Retinal pigment epithelial cell (primary cell): Measurements from ENCODE around the gene SPACA1.

Experiments used
- DNase-seq: peaks from one replicate; pipeline ENCODE4 v3.0.0-alpha.2; 2010; ENCODE audit warnings: low read depth
- H3K4me3 ChIP-seq: 2 replicates; pipeline ENCODE4 v1.5.1; 2011; ENCODE audit warnings: mild to moderate bottlenecking, low read length, control low read depth, moderate library complexity
- CTCF ChIP-seq: conservative IDR thresholded peaks from 2 replicates; pipeline ENCODE4 v1.5.1; 2011; ENCODE audit warnings: low read depth, low read length, control low read depth, inconsistent platforms

Gene SPACA1

GRCh38 chr6:88048578-88048977, 937 bp downstream of the SPACA1 start:
- no peak for DNase-seq
- TF ChIP-seq CTCF = no peak
- no peak overlapping the region for H3K4me3 ChIP-seq

- no peak for TF ChIP-seq CTCF
- H3K4me3 ChIP-seq = no peak overlapping the region
- DNase-seq = no peak
Observed at GRCh38 chr6:88050140-88050818, 2.6 kb downstream of the SPACA1 start.

- TF ChIP-seq CTCF = no peak
- H3K4me3 ChIP-seq = no peak overlapping the region
- DNase-seq = no peak
Observed at GRCh38 chr6:88059191-88059590, 11.6 kb downstream of the SPACA1 start.

GRCh38 chr6:88062376-88062775, 14.7 kb downstream of the SPACA1 start:
- no peak for TF ChIP-seq CTCF
- no peak for DNase-seq
- no peak overlapping the region for H3K4me3 ChIP-seq

GRCh38 chr6:88072462-88072861, 24.8 kb downstream of the SPACA1 start:
- no peak for TF ChIP-seq CTCF
- DNase-seq = no peak
- no peak overlapping the region for H3K4me3 ChIP-seq

- no peak for DNase-seq
- TF ChIP-seq CTCF = no peak
Observed at GRCh38 chr6:88074791-88075190, 27.1 kb downstream of the SPACA1 start.

GRCh38 chr6:88077305-88077704, 29.7 kb downstream of the SPACA1 start:
- DNase-seq = no peak
- no peak overlapping the region for H3K4me3 ChIP-seq
- TF ChIP-seq CTCF = no peak

More at GRCh38 chr6:88074791-88075190, 27.1 kb downstream of the SPACA1 start:
- H3K4me3 ChIP-seq = no peak overlapping the region
